ENCODE results near the gene E4F1.
A peak's percentile ranks its signal among the peaks of the same experiment; 100 is the strongest.

DNA sequence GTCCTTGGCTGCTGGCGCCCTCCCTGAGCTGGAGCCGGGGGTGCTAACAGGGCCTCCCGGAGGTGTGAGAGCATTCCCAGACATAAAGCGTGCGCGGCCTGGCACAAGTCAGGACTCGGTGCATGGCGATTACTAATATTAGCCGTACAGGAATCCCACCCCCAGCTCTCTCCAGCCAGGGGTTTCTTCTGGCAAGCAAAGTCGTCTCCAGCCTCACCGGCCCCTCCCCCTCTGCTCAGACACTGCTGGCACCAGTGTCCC is 32.0 kb upstream of the E4F1 start:
- TF ChIP-seq CTCF (CRISPR knock-in tag; IDR thresholded peaks at IDR 0.05), result 0 out of 2 replicates have a peak, but pooled peaks have one; percentile 8
- TF ChIP-seq RAD21 (CRISPR knock-in tag; IDR thresholded peaks at IDR 0.05), result no peak
- TF ChIP-seq REST (IDR thresholded peaks at IDR 0.05; ENCODE audit: borderline replicate concordance in 1 of 2, low read depth in 1 of 2, low read length in 2 of 2), result no peak
